CD14-positive monocyte (primary cell): ENCODE data around the gene SLC22A17. TPM values are rescaled to one million over a fixed set of nuclear protein-coding genes. Genes with fewer than 3 reads are reported as not detected.

Source experiments
- DNase-seq, 3 donors: peaks; one replicate each; pipeline ENCODE4 v3.0.0-alpha.2; 2011 to 2022
- H2AFZ ChIP-seq: 2 replicates; pipeline ENCODE4 v1.6.0; 2012; ENCODE audit warnings: mild to moderate bottlenecking, low read depth, low read length, inconsistent platforms; ENCODE audit not compliant: insufficient read depth, poor library complexity, severe bottlenecking
- H3K27ac ChIP-seq, 2 donors: 1 replicate in 1 of 2; 2 replicates in 1 of 2; pipeline ENCODE4 v1.5.1; 2012 to 2013; ENCODE audit warnings: low read length in 2 of 2, control low read depth in 1 of 2, inconsistent platforms in 1 of 2, low read depth in 1 of 2, mild to moderate bottlenecking in 1 of 2
- H3K27me3 ChIP-seq, 2 donors: one replicate each; pipeline versions ENCODE4 v1.6.0 to v1.6.1; 2011 to 2013; ENCODE audit warnings: low read length in 2 of 2; ENCODE audit not compliant: control insufficient read depth in 2 of 2, insufficient read depth in 2 of 2
- H3K36me3 ChIP-seq, 2 donors: replicated peaks in 1 of 2; 1 replicate in 1 of 2; 2 replicates in 1 of 2; pipeline versions ENCODE4 v1.5.1 to v1.6.1; 2012 to 2013; ENCODE audit warnings: low read length in 2 of 2, control low read depth in 1 of 2, inconsistent platforms in 1 of 2, mild to moderate bottlenecking in 1 of 2; ENCODE audit not compliant: insufficient read depth in 2 of 2, control insufficient read depth in 1 of 2
- H3K4me1 ChIP-seq, 2 donors: 1 replicate in 1 of 2; 2 replicates in 1 of 2; pipeline versions ENCODE4 v1.5.1 to v1.6.1; 2012 to 2013; ENCODE audit warnings: low read length in 2 of 2, control low read depth in 1 of 2, inconsistent platforms in 1 of 2, mild to moderate bottlenecking in 1 of 2, moderate library complexity in 1 of 2; ENCODE audit not compliant: insufficient read depth in 2 of 2, control insufficient read depth in 1 of 2
- H3K4me2 ChIP-seq: replicated peaks from 2 replicates; pipeline ENCODE3; 2012; ENCODE audit warnings: low read length, moderate library complexity, mild to moderate bottlenecking; ENCODE audit not compliant: poor library complexity, severe bottlenecking; ENCODE audit errors: extremely low read depth
- H3K4me3 ChIP-seq, 3 experiments: fragments of 200-600 bp in 1 of 3; sonication (generic) in 1 of 3; replicated peaks in 1 of 3; 1 replicate in 2 of 3; 2 replicates in 1 of 3; pipeline ENCODE4 v1.5.1; 2011 to 2013; ENCODE audit warnings: low read length in 3 of 3, mild to moderate bottlenecking in 3 of 3, control low read depth in 2 of 3, low read depth in 2 of 3, inconsistent platforms in 1 of 3, moderate library complexity in 1 of 3
- H3K79me2 ChIP-seq: 2 replicates; pipeline ENCODE4 v1.6.0; 2012; ENCODE audit warnings: mild to moderate bottlenecking, control low read depth, inconsistent platforms, low read length, moderate library complexity; ENCODE audit not compliant: insufficient read depth
- H3K9ac ChIP-seq: 2 replicates; pipeline ENCODE4 v1.6.0; 2017; ENCODE audit warnings: low read length, mild to moderate bottlenecking; ENCODE audit not compliant: insufficient read depth, poor library complexity, severe bottlenecking
- H3K9me3 ChIP-seq, 2 donors: replicated peaks in 1 of 2; 1 replicate in 1 of 2; 2 replicates in 1 of 2; pipeline versions ENCODE4 v1.5.1 to v1.6.1; 2012 to 2013; ENCODE audit warnings: low read length in 2 of 2, control low read depth in 1 of 2; ENCODE audit not compliant: control insufficient read depth in 1 of 2, insufficient read depth in 1 of 2
- H4K20me1 ChIP-seq: 2 replicates; pipeline ENCODE4 v1.6.0; 2012; ENCODE audit warnings: mild to moderate bottlenecking, low read length, control low read depth, moderate library complexity; ENCODE audit not compliant: insufficient read depth
- H3K27ac Mint-ChIP-seq, 7 donors: one replicate each; pipeline ENCODE4 v1.8.0; 2020; ENCODE audit warnings: mild to moderate bottlenecking in 7 of 7, mixed read lengths in 7 of 7, moderate library complexity in 6 of 7, inconsistent platforms in 2 of 7
- H3K27me3 Mint-ChIP-seq, 3 donors: one replicate each; pipeline ENCODE4 v1.8.0; 2021 to 2022; ENCODE audit warnings: low read depth in 3 of 3, mild to moderate bottlenecking in 3 of 3, mixed read lengths in 3 of 3, moderate library complexity in 3 of 3, inconsistent platforms in 1 of 3
- H3K36me3 Mint-ChIP-seq, 2 donors: one replicate each; pipeline ENCODE4 v1.8.0; 2020; ENCODE audit warnings: mixed read lengths in 2 of 2, inconsistent platforms in 1 of 2, mild to moderate bottlenecking in 1 of 2
- H3K4me1 Mint-ChIP-seq: one replicate; pipeline ENCODE4 v1.8.0; 2020; ENCODE audit warnings: mild to moderate bottlenecking, mixed read lengths
- H3K4me3 Mint-ChIP-seq, 2 donors: one replicate each; pipeline ENCODE4 v1.8.0; 2020; ENCODE audit warnings: mild to moderate bottlenecking in 2 of 2, mixed read lengths in 2 of 2, moderate library complexity in 1 of 2
- H3K9me3 Mint-ChIP-seq, 7 donors: one replicate each; pipeline ENCODE4 v1.8.0; 2020 to 2022; ENCODE audit warnings: mixed read lengths in 7 of 7, mild to moderate bottlenecking in 6 of 7, moderate library complexity in 6 of 7, inconsistent platforms in 2 of 7
- CTCF ChIP-seq: fragments of 200-600 bp; IDR thresholded peaks from one replicate; pipeline ENCODE4 v1.8.0; 2022; ENCODE audit warnings: antibody characterized with exemption, mild to moderate bottlenecking
- WGBS: methylation state at CpG from one replicate; pipeline ENCODE4 v1.1.5; 2013; ENCODE audit warnings: missing lambda C conversion rate; ENCODE audit not compliant: insufficient coverage; 5-methylcytosine and 5-hydroxymethylcytosine counted together
- intact Hi-C, 2 donors: fragments of 100-400 bp; cut with micrococcal nuclease; formaldehyde crosslinking; loops; one replicate each; pipeline versions ENCODE4 v1.15.0 to v1.15.1; 2023
- polyA plus RNA-seq, 3 donors: library from polyadenylated mRNA; depleted of rRNA in 1 of 3; unstranded in 2 of 3; stranded (reverse) in 1 of 3; fragments of 300-500 nt in 2 of 3; fragments of >200 nt in 1 of 3; fragmentation: Illumina TruSeq in 2 of 3; gene quantifications; 1 replicate in 2 of 3; 2 replicates in 1 of 3; pipeline ENCODE4 v1.2.3, GENCODE V29; 2012 to 2021

SLC22A17 gene
- polyA plus RNA-seq, 3 donors: not detected

- no peak for TF ChIP-seq CTCF
- no peak overlapping the region for H3K4me3 Mint-ChIP-seq
- Histone ChIP-seq H3K9ac (no peak overlapping the region), H2AFZ (no peak overlapping the region), H3K9me3 (no peaks in the 10 kb centered on the region), H3K4me1 (no peaks in the 10 kb centered on the region), H3K4me3 (no peak overlapping the region), H3K27ac (no peak overlapping the region), H3K79me2 (no peaks in the 10 kb centered on the region), H3K36me3 (no peaks in the 10 kb centered on the region), H3K27me3 (no peaks in the 10 kb centered on the region), H4K20me1 (no peaks in the 10 kb centered on the region), H3K4me2 (no peak overlapping the region)
- H3K9me3 Mint-ChIP-seq: peaks cover 0 to 1% (median 0%) of the 10 kb centered on the region in 7 donors
- no peaks in the 10 kb centered on the region for H3K4me1 Mint-ChIP-seq
- no peaks in the 10 kb centered on the region for H3K36me3 Mint-ChIP-seq
- WGBS: 97% methylated on average over 15 of the region's 18 CpGs
- H3K27me3 Mint-ChIP-seq: peaks cover 3 to 13% (median 12%) of the 10 kb centered on the region in 3 donors
- no peak for DNase-seq
- H3K27ac Mint-ChIP-seq: no peak overlapping the region
- intact Hi-C loops: no loop called here
Observed at GRCh38 chr14:23385642-23386265, 33.1 kb upstream of the SLC22A17 start.

- Histone ChIP-seq H3K36me3 (no peaks in the 10 kb centered on the region), H2AFZ (no peak overlapping the region), H3K79me2 (no peaks in the 10 kb centered on the region), H3K9me3 (no peaks in the 10 kb centered on the region), H3K4me1 (no peaks in the 10 kb centered on the region), H3K27me3 (no peaks in the 10 kb centered on the region), H3K9ac (no peak overlapping the region), H3K27ac (no peak overlapping the region), H3K4me2 (no peak overlapping the region), H4K20me1 (no peaks in the 10 kb centered on the region), H3K4me3 (no peak overlapping the region)
- Mint-ChIP-seq H3K4me1 (no peaks in the 10 kb centered on the region), H3K27ac (no peak overlapping the region), H3K9me3 (peaks cover 0 to 1% (median 0%) of the 10 kb centered on the region in 7 donors), H3K4me3 (no peak overlapping the region), H3K27me3 (peaks cover 3 to 13% (median 13%) of the 10 kb centered on the region in 3 donors), H3K36me3 (no peaks in the 10 kb centered on the region)
- no peak for TF ChIP-seq CTCF
- DNase-seq: no peak
- WGBS: 100% methylated on average over 1 of the region's 2 CpGs
- intact Hi-C loops: no loop called here
Observed at GRCh38 chr14:23385244-23385641, 32.6 kb upstream of the SLC22A17 start.
